Breast epithelium (tissue), 3 donors: Measurements from ENCODE around the gene MTERF2.

Experiments used
- POLR2A ChIP-seq: fragments of 450-650 bp; IDR thresholded peaks from one replicate; pipeline ENCODE4 v1.6.1; 2016; ENCODE audit warnings: antibody characterized with exemption, mild to moderate bottlenecking, moderate library complexity
- POLR2AphosphoS5 ChIP-seq, 3 donors: sonication (generic); formaldehyde crosslinking; IDR thresholded peaks; one replicate each; pipeline ENCODE4 v1.6.1; 2017; ENCODE audit warnings: antibody characterized with exemption in 3 of 3
- TF ChIP-seq, protein P1 (sequence below), 3 donors: fragments of 450-650 bp; IDR thresholded peaks; one replicate each; pipeline ENCODE4 v1.5.1; 2016 to 2017; ENCODE audit warnings: antibody characterized with exemption in 3 of 3, mild to moderate bottlenecking in 3 of 3, moderate library complexity in 3 of 3

GRCh38 chr12:107019546-107019945, 32.6 kb upstream of the MTERF2 start:
- TF ChIP-seq, protein P1, sequence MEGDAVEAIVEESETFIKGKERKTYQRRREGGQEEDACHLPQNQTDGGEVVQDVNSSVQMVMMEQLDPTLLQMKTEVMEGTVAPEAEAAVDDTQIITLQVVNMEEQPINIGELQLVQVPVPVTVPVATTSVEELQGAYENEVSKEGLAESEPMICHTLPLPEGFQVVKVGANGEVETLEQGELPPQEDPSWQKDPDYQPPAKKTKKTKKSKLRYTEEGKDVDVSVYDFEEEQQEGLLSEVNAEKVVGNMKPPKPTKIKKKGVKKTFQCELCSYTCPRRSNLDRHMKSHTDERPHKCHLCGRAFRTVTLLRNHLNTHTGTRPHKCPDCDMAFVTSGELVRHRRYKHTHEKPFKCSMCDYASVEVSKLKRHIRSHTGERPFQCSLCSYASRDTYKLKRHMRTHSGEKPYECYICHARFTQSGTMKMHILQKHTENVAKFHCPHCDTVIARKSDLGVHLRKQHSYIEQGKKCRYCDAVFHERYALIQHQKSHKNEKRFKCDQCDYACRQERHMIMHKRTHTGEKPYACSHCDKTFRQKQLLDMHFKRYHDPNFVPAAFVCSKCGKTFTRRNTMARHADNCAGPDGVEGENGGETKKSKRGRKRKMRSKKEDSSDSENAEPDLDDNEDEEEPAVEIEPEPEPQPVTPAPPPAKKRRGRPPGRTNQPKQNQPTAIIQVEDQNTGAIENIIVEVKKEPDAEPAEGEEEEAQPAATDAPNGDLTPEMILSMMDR (IDR thresholded peaks at IDR 0.05): no peak
- TF ChIP-seq POLR2AphosphoS5 (IDR thresholded peaks at IDR 0.05) (no peak), POLR2A (no peak)
